C4-2B (cell line): Measurements from ENCODE around the gene STKLD1.

ENCODE experiments used
- H3K27ac ChIP-seq: fragments of 450-650 bp; 2 replicates; pipeline ENCODE4 v1.5.1; 2017
- ZFX ChIP-seq: fragments of 450-650 bp; IDR thresholded peaks from 2 replicates; pipeline ENCODE4 v1.6.1; 2017
- TF ChIP-seq, protein P1 (sequence below): fragments of 450-650 bp; conservative IDR thresholded peaks from 2 replicates; pipeline ENCODE4 v1.5.1; 2017; ENCODE audit warnings: mild to moderate bottlenecking

STKLD1 gene

GRCh38 chr9:133359399-133360175, 16.6 kb upstream of the STKLD1 start:
- H3K27ac ChIP-seq, result no peak overlapping the region
- TF ChIP-seq ZFX, result no peak
- TF ChIP-seq, protein P1, sequence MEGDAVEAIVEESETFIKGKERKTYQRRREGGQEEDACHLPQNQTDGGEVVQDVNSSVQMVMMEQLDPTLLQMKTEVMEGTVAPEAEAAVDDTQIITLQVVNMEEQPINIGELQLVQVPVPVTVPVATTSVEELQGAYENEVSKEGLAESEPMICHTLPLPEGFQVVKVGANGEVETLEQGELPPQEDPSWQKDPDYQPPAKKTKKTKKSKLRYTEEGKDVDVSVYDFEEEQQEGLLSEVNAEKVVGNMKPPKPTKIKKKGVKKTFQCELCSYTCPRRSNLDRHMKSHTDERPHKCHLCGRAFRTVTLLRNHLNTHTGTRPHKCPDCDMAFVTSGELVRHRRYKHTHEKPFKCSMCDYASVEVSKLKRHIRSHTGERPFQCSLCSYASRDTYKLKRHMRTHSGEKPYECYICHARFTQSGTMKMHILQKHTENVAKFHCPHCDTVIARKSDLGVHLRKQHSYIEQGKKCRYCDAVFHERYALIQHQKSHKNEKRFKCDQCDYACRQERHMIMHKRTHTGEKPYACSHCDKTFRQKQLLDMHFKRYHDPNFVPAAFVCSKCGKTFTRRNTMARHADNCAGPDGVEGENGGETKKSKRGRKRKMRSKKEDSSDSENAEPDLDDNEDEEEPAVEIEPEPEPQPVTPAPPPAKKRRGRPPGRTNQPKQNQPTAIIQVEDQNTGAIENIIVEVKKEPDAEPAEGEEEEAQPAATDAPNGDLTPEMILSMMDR, result no peak

GRCh38 chr9:133360400-133361393, 15.5 kb upstream of the STKLD1 start:
- H3K27ac ChIP-seq, result no peak overlapping the region
- TF ChIP-seq ZFX, result no peak
- TF ChIP-seq, protein P1, result no peak

DNA sequence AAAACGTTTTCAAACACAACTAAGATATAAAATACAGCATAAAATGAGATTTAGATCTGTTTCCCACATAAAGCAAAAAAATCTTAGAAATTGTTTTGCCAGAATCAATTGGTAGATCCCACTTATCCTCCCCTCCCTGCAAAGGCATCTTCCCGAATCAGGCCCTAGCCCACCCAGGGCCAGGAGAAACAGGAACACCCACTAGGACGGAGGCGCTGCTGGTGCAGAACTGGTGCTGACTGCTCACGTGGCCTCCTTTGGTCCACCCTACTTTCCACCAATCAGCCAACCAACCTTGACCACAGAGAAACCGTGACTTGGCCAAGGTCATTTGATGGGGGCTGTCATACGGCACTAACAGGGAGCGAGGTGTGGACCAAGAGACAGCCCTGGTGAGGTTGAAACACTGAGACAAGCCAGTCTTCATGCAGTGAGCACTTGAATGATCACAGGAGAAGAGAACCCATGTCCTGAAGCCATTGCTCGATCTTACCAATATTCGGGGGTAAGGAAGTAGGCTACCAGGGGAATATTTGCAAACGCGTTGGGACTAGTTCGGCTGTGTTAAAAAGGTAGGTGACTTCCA, 14.6 kb upstream of the STKLD1 start:
- H3K27ac ChIP-seq, result no peak overlapping the region
- no peak for TF ChIP-seq ZFX
- TF ChIP-seq, protein P1, result no peak

DNA sequence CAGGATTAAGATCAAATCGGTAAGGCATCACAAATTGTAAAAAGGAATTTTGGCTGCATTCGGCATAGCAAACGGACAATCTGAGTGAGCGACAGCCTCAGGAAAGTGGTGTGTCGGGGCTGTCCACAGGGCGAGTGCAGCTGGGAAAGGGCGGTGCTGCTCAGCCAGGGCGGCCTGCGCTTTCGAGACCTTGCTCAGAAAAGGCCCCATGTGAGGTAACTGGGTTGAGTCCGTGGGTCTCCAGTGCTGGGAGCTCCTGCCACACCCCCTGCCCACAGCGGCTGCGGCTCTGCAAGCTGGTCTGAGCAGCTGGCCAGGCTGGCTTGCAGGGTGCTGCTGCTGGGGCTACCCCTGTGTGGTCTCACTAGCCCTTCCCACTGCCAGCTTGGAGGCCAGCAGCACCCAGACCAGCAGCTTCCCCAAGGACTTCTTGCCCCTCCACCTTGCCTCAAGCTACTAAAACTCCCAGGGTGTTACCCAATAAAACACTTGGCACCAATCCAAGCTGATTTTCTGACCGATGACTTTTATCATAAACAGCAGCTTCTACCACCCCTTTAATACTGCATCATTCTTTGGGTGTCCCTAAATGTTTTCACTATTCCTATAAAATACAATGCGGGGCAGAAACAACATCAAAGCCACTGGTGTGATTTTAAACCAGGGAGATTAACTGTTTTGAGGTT, 13.7 kb upstream of the STKLD1 start:
- TF ChIP-seq ZFX, result no peak
- H3K27ac ChIP-seq, result no peak overlapping the region

GRCh38 chr9:133366435-133366834, 9.7 kb upstream of the STKLD1 start:
- TF ChIP-seq, protein P1, result no peak
- no peak for TF ChIP-seq ZFX

GRCh38 chr9:133367221-133367620, 8.9 kb upstream of the STKLD1 start:
- H3K27ac ChIP-seq, result no peak overlapping the region
- TF ChIP-seq, protein P1, result no peak
- TF ChIP-seq ZFX, result no peak

More at GRCh38 chr9:133366435-133366834, 9.7 kb upstream of the STKLD1 start:
- H3K27ac ChIP-seq, result no peak overlapping the region

DNA sequence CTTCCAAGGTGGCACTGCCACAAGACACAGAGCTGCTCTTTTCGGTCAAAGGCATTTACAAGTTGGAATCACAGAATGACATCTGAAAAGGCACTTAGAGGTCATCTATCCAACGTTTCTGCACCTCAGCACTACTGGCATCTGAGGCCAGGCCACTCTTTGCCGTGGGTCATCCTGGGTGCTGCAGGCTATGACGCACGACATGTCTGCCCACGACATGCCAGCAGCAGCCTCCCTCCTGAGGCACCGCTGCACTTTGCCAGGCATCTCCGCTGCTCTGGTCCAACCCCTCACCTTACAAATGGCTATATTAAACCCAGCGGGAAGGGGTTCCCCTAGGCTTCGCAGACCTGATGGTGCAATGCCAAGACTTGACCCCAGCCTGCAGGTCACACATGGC, 8.4 kb upstream of the STKLD1 start:
- no peak for TF ChIP-seq ZFX
- TF ChIP-seq, protein P1, result no peak
- no peak overlapping the region; the same call in 1 of the 2 replicates for H3K27ac ChIP-seq
